COR-L47 (cell line): ENCODE data around the gene SLC30A4.
A peak's percentile ranks its signal among the peaks of the same experiment; 100 is the strongest.
"Not testable (repeated sequence)": the region's sequence is repeated elsewhere in the genome, so short reads cannot be mapped to it uniquely, and the experiment has no call there.

Experiments
- DNase-seq: peaks from one replicate; lab custom pipeline; 2025; lab: John Stamatoyannopoulos, UW

The SLC30A4 gene

GRCh38 chr15:45522328-45523165 lies at the start of gene SLC30A4:
TSS of gene SLC30A4 (minus strand) at chr15:45522755. CDS start at chr15:45522354, 401 bp downstream.
- DNase-seq = peak; percentile 55

GRCh38 chr15:45555934-45556608 lies 33.5 kb upstream of the SLC30A4 start:
- DNase-seq = no peak

GRCh38 chr15:45551676-45552075 lies 29.1 kb upstream of the SLC30A4 start:
- no peak for DNase-seq

GRCh38 chr15:45550436-45550835 lies 27.9 kb upstream of the SLC30A4 start:
- DNase-seq = no peak

GRCh38 chr15:45549541-45550220 lies 27.1 kb upstream of the SLC30A4 start:
- no peak for DNase-seq

GRCh38 chr15:45548753-45549520 lies 26.4 kb upstream of the SLC30A4 start:
- DNase-seq = no peak

- DNase-seq = no peak
Measured at GRCh38 chr15:45546789-45547188, 24.2 kb upstream of the SLC30A4 start.

- DNase-seq = no peak
Measured at GRCh38 chr15:45544266-45545023, 21.9 kb upstream of the SLC30A4 start.

GRCh38 chr15:45543051-45543450 lies 20.5 kb upstream of the SLC30A4 start:
- no peak for DNase-seq

GRCh38 chr15:45540531-45540930 lies 18.0 kb upstream of the SLC30A4 start:
- no peak for DNase-seq

- no peak for DNase-seq
Measured at GRCh38 chr15:45539680-45540079, 17.1 kb upstream of the SLC30A4 start.

GRCh38 chr15:45536934-45537333 lies 14.4 kb upstream of the SLC30A4 start:
- no peak for DNase-seq

GRCh38 chr15:45535486-45536042 lies 13.0 kb upstream of the SLC30A4 start:
- no peak for DNase-seq

- no peak for DNase-seq
Measured at GRCh38 chr15:45534821-45535220, 12.3 kb upstream of the SLC30A4 start.

- DNase-seq = not testable (repeated sequence)
Measured at GRCh38 chr15:45532892-45533291, 10.3 kb upstream of the SLC30A4 start.

GRCh38 chr15:45529613-45530012 lies 7.1 kb upstream of the SLC30A4 start:
- no peak for DNase-seq

GRCh38 chr15:45527086-45527485 lies 4.5 kb upstream of the SLC30A4 start:
- DNase-seq = no peak

GRCh38 chr15:45523166-45523460 lies 558 bp upstream of the SLC30A4 start:
- DNase-seq = no peak

GRCh38 chr15:45521596-45522327 lies 793 bp downstream of the SLC30A4 start:
- DNase-seq = no peak

GRCh38 chr15:45510758-45511280 lies 11.7 kb downstream of the SLC30A4 start:
- DNase-seq = no peak
